GM23338 (cell line): ENCODE results near the gene SLC25A12. TPM values are rescaled to one million over a fixed set of nuclear protein-coding genes. Genes with fewer than 3 reads are reported as not detected.

Experiments used
- ATAC-seq: fragments of 200-7000 bp; cut with Tn5 transposase; 3 replicates; pipeline ENCODE4 v1.9.1; 2020
- DNase-seq: peaks from one replicate; pipeline ENCODE4 v3.0.0-alpha.2; 2015; ENCODE audit warnings: low spot score
- H2AFZ ChIP-seq: fragments of 200-600 bp; sonication (generic); 2 replicates; pipeline ENCODE4 v1.8.0; 2016; ENCODE audit warnings: antibody characterized with exemption, mild to moderate bottlenecking, moderate library complexity
- H3F3A ChIP-seq: fragments of 200-600 bp; sonication (generic); replicated peaks from 2 replicates; pipeline ENCODE4 v1.8.0; 2017; ENCODE audit warnings: antibody characterized with exemption, mixed run types, low read depth
- H3K27ac ChIP-seq: fragments of 200-600 bp; sonication (generic); 2 replicates; pipeline ENCODE4 v1.6.1; 2016; ENCODE audit warnings: low read depth
- H3K27me3 ChIP-seq: fragments of 200-600 bp; sonication (generic); 2 replicates; pipeline ENCODE4 v1.8.0; 2016; ENCODE audit warnings: mild to moderate bottlenecking, mixed run types, moderate library complexity; ENCODE audit not compliant: insufficient read depth
- H3K36me3 ChIP-seq: fragments of 200-600 bp; sonication (generic); 2 replicates; pipeline ENCODE4 v1.8.0; 2016; ENCODE audit warnings: mild to moderate bottlenecking; ENCODE audit not compliant: insufficient read depth
- H3K4me1 ChIP-seq: fragments of 200-600 bp; sonication (generic); 2 replicates; pipeline ENCODE4 v1.8.0; 2016; ENCODE audit warnings: mild to moderate bottlenecking, moderate library complexity; ENCODE audit not compliant: insufficient read depth
- H3K4me2 ChIP-seq: fragments of 200-600 bp; sonication (generic); 2 replicates; pipeline ENCODE4 v1.7.1; 2017; ENCODE audit warnings: mixed run types
- H3K4me3 ChIP-seq: fragments of 200-600 bp; sonication (generic); 2 replicates; pipeline ENCODE4 v1.6.1; 2016; ENCODE audit warnings: mixed run types
- H3K79me2 ChIP-seq: fragments of 200-600 bp; sonication (generic); replicated peaks from 2 replicates; pipeline ENCODE4 v1.8.0; 2017; ENCODE audit warnings: mild to moderate bottlenecking; ENCODE audit not compliant: insufficient read depth
- H3K9me2 ChIP-seq: fragments of 200-600 bp; sonication (generic); 2 replicates; pipeline ENCODE4 v1.8.0; 2017; ENCODE audit not compliant: insufficient read depth
- H4K20me1 ChIP-seq: fragments of 200-600 bp; sonication (generic); replicated peaks from 2 replicates; pipeline ENCODE4 v1.8.0; 2017; ENCODE audit warnings: mild to moderate bottlenecking; ENCODE audit not compliant: insufficient read depth
- H3K27ac Mint-ChIP-seq: 2 replicates; pipeline ENCODE4 v1.8.0; 2020; ENCODE audit warnings: inconsistent platforms, mild to moderate bottlenecking, moderate library complexity, mixed read lengths
- H3K27me3 Mint-ChIP-seq: 3 replicates; pipeline ENCODE4 v1.8.0; 2022; ENCODE audit warnings: low read depth, mild to moderate bottlenecking, moderate library complexity, mixed read lengths, inconsistent platforms; ENCODE audit not compliant: insufficient read depth, poor library complexity
- H3K36me3 Mint-ChIP-seq: 3 replicates; pipeline ENCODE4 v1.8.0; 2021; ENCODE audit warnings: low read depth, mild to moderate bottlenecking, inconsistent platforms, moderate library complexity, mixed read lengths
- H3K4me1 Mint-ChIP-seq: 3 replicates; pipeline ENCODE4 v1.8.0; 2020; ENCODE audit warnings: mild to moderate bottlenecking, inconsistent platforms, mixed read lengths
- H3K4me3 Mint-ChIP-seq: 3 replicates; pipeline ENCODE4 v1.8.0; 2021; ENCODE audit warnings: moderate library complexity, mild to moderate bottlenecking, inconsistent platforms, mixed read lengths
- H3K9me3 Mint-ChIP-seq: 3 replicates; pipeline ENCODE4 v1.8.0; 2020; ENCODE audit warnings: moderate library complexity, mild to moderate bottlenecking, inconsistent platforms, mixed read lengths
- CREB1 ChIP-seq: fragments of 250-450 bp; sonication (Bioruptor Pico); IDR thresholded peaks from 2 replicates; pipeline ENCODE4 v1.5.0; 2020; ENCODE audit warnings: low read depth, mild to moderate bottlenecking, moderate library complexity
- CTCF ChIP-seq, 2 experiments: fragments of 200-600 bp in 1 of 2; sonication (generic) in 1 of 2; conservative IDR thresholded peaks; 2 replicates each; pipeline versions ENCODE4 v1.5.1 to v1.6.1; 2016 to 2017; ENCODE audit warnings: antibody characterized with exemption in 2 of 2, low read depth in 2 of 2, mild to moderate bottlenecking in 2 of 2, moderate library complexity in 1 of 2
- EZH2 ChIP-seq: fragments of 200-600 bp; sonication (generic); IDR thresholded peaks from one replicate; pipeline ENCODE4 v1.8.0; 2017; ENCODE audit warnings: antibody characterized with exemption, mild to moderate bottlenecking, low read depth; ENCODE audit not compliant: unreplicated experiment
- EZH2phosphoT487 ChIP-seq: fragments of 200-600 bp; sonication (generic); IDR thresholded peaks from one replicate; pipeline ENCODE4 v1.8.1; 2018; ENCODE audit warnings: antibody characterized with exemption; ENCODE audit not compliant: unreplicated experiment
- JUNB ChIP-seq: IDR thresholded peaks from one replicate; pipeline ENCODE4 v1.6.1; 2016; ENCODE audit warnings: antibody characterized with exemption; ENCODE audit not compliant: unreplicated experiment
- NANOG ChIP-seq: IDR thresholded peaks from 2 replicates; pipeline ENCODE4 v1.6.1; 2016; ENCODE audit warnings: antibody characterized with exemption, borderline replicate concordance
- POLR2AphosphoS5 ChIP-seq: IDR thresholded peaks from 2 replicates; pipeline ENCODE4 v1.6.1; 2016; ENCODE audit warnings: antibody characterized with exemption, low read depth
- REST ChIP-seq: IDR thresholded peaks from one replicate; pipeline ENCODE4 v1.6.1; 2018; ENCODE audit warnings: antibody characterized with exemption; ENCODE audit not compliant: unreplicated experiment
- STAT1 ChIP-seq: IDR thresholded peaks from one replicate; pipeline ENCODE4 v1.6.1; 2016; ENCODE audit warnings: antibody characterized with exemption; ENCODE audit not compliant: unreplicated experiment
- ZNF114 ChIP-seq: fragments of 250-450 bp; sonication (Bioruptor Pico); IDR thresholded peaks from 2 replicates; pipeline ENCODE4 v1.5.0; 2020; ENCODE audit warnings: mild to moderate bottlenecking, moderate library complexity
- ZNF331 ChIP-seq: fragments of 250-450 bp; sonication (Bioruptor Pico); IDR thresholded peaks from 2 replicates; pipeline ENCODE4 v1.5.0; 2020; ENCODE audit warnings: low read depth, mild to moderate bottlenecking, moderate library complexity
- ZNF462 ChIP-seq: fragments of 250-450 bp; sonication (Bioruptor Pico); IDR thresholded peaks from 2 replicates; pipeline ENCODE4 v1.5.0; 2020; ENCODE audit warnings: mild to moderate bottlenecking, moderate library complexity
- polyA plus RNA-seq: library from polyadenylated mRNA; unstranded; fragments of >200 nt; fragmentation: Nextera tagmentation; extraction: Ambion mirVana; gene quantifications from 2 replicates; pipeline ENCODE4 v1.2.1, GENCODE V29; 2016
- total RNA-seq: library from RNA; depleted of rRNA; stranded (reverse); fragments of >200 nt; shearing (Covaris generic); gene quantifications from 2 replicates; pipeline ENCODE4 v1.2.3, GENCODE V29; 2014

The SLC25A12 gene
- total and polyA plus RNA-seq, 2 experiments from 2014 or later, result 4.8 to 14.8 TPM

- Mint-ChIP-seq H3K27me3 (no peaks in the 10 kb centered on the region), H3K4me3 (no peak overlapping the region), H3K27ac (no peak overlapping the region), H3K9me3 (no peaks in the 10 kb centered on the region), H3K4me1 (no peaks in the 10 kb centered on the region), H3K36me3 (no peaks in the 10 kb centered on the region; the same call in 2 of the 3 replicates)
- H3K9me2 ChIP-seq, result no peaks in the 10 kb centered on the region
- no peak overlapping the region for H3K4me3 ChIP-seq
- no peak overlapping the region for H2AFZ ChIP-seq
- no peaks in the 10 kb centered on the region for H3F3A ChIP-seq
- no peak for TF ChIP-seq CREB1 (CRISPR knock-in tag)
- no peaks in the 10 kb centered on the region for H3K79me2 ChIP-seq
- H3K27me3 ChIP-seq, result no peaks in the 10 kb centered on the region
- no peaks in the 10 kb centered on the region for H3K4me1 ChIP-seq
- no peak for DNase-seq
- H3K36me3 ChIP-seq, result no peaks in the 10 kb centered on the region
- H3K4me2 ChIP-seq, result no peak overlapping the region
- H4K20me1 ChIP-seq, result no peaks in the 10 kb centered on the region
- ATAC-seq, result no peak
- no peak overlapping the region for H3K27ac ChIP-seq
These were observed 86.9 kb downstream of the SLC25A12 start for GRCh38 chr2:171807119-171807518.

- Histone ChIP-seq H3K27ac (no peak overlapping the region), H2AFZ (no peak overlapping the region), H3K9me2 (no peaks in the 10 kb centered on the region), H4K20me1 (no peaks in the 10 kb centered on the region), H3K27me3 (no peaks in the 10 kb centered on the region), H3K36me3 (no peaks in the 10 kb centered on the region), H3K4me1 (no peaks in the 10 kb centered on the region), H3K4me2 (no peak overlapping the region), H3K4me3 (no peak overlapping the region), H3F3A (no peaks in the 10 kb centered on the region), H3K79me2 (no peaks in the 10 kb centered on the region)
- Mint-ChIP-seq H3K36me3 (no peaks in the 10 kb centered on the region; the same call in 2 of the 3 replicates), H3K27me3 (no peaks in the 10 kb centered on the region), H3K4me1 (peaks cover 5% of the 10 kb centered on the region; the same call in 2 of the 3 replicates), H3K27ac (no peak overlapping the region), H3K9me3 (no peaks in the 10 kb centered on the region), H3K4me3 (no peak overlapping the region)
- no peak for ATAC-seq
- no peak for DNase-seq
- TF ChIP-seq CTCF (conservative IDR thresholded peaks at IDR 0.05; ENCODE audit: low read depth in 2 of 2), result no peak
- TF ChIP-seq EZH2phosphoT487, result no peak
- no peak for TF ChIP-seq NANOG
- no peak for TF ChIP-seq ZNF114
- TF ChIP-seq CREB1 (CRISPR knock-in tag), result no peak
- no peak for TF ChIP-seq EZH2
- no peak for TF ChIP-seq REST
- no peak for TF ChIP-seq ZNF331 (CRISPR knock-in tag)
- TF ChIP-seq POLR2AphosphoS5, result no peak
- no peak for TF ChIP-seq ZNF462 (CRISPR knock-in tag)
- TF ChIP-seq JUNB, result no peak
- no peak for TF ChIP-seq STAT1
These were observed 89.6 kb downstream of the SLC25A12 start for GRCh38 chr2:171804456-171804855.
